Fibroblast of lung (primary cell): ENCODE results near the gene ANKRD50.

Experiments used
- EZH2 ChIP-seq: IDR thresholded peaks from 2 replicates; pipeline ENCODE4 v1.5.1; 2012; ENCODE audit warnings: low read length, control low read depth, mild to moderate bottlenecking; ENCODE audit errors: missing control alignments
- TF ChIP-seq, protein P1 (sequence below), 2 donors: IDR thresholded peaks in 1 of 2; conservative IDR thresholded peaks in 1 of 2; 1 replicate in 1 of 2; 2 replicates in 1 of 2; pipeline ENCODE4 v1.5.1; 2011 to 2012; ENCODE audit warnings: low read length in 2 of 2, control low read depth in 1 of 2, inconsistent platforms in 1 of 2, low read depth in 1 of 2, mild to moderate bottlenecking in 1 of 2

GRCh38 chr4:124713185-124713592, 657 bp upstream of the ANKRD50 start:
- TF ChIP-seq, protein P1, sequence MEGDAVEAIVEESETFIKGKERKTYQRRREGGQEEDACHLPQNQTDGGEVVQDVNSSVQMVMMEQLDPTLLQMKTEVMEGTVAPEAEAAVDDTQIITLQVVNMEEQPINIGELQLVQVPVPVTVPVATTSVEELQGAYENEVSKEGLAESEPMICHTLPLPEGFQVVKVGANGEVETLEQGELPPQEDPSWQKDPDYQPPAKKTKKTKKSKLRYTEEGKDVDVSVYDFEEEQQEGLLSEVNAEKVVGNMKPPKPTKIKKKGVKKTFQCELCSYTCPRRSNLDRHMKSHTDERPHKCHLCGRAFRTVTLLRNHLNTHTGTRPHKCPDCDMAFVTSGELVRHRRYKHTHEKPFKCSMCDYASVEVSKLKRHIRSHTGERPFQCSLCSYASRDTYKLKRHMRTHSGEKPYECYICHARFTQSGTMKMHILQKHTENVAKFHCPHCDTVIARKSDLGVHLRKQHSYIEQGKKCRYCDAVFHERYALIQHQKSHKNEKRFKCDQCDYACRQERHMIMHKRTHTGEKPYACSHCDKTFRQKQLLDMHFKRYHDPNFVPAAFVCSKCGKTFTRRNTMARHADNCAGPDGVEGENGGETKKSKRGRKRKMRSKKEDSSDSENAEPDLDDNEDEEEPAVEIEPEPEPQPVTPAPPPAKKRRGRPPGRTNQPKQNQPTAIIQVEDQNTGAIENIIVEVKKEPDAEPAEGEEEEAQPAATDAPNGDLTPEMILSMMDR (conservative IDR thresholded peaks at IDR 0.05 in 1 of 2, IDR thresholded peaks at IDR 0.05 in 1 of 2; ENCODE audit: low read depth in 1 of 2, low read length in 2 of 2): peak; percentile 61 to 62
- no peak for TF ChIP-seq EZH2
